Loucy (cell line): Measurements from ENCODE around the gene CAV2.

Source experiments
- H2AFZ ChIP-seq: fragments of 200-600 bp; sonication (generic); 2 replicates; pipeline ENCODE4 v1.6.0; 2016; ENCODE audit warnings: antibody characterized with exemption, mild to moderate bottlenecking, low read length, moderate library complexity
- H3F3A ChIP-seq: fragments of 200-600 bp; 2 replicates; pipeline ENCODE4 v1.6.0; 2016; ENCODE audit warnings: antibody characterized with exemption, low read depth, mild to moderate bottlenecking
- H3K27me3 ChIP-seq: fragments of 200-600 bp; sonication (generic); 2 replicates; pipeline ENCODE4 v1.6.1; 2014; ENCODE audit warnings: low read length, mild to moderate bottlenecking; ENCODE audit not compliant: insufficient read depth, poor library complexity, severe bottlenecking
- H3K36me3 ChIP-seq: fragments of 200-600 bp; sonication (generic); 2 replicates; pipeline ENCODE4 v1.6.1; 2016; ENCODE audit warnings: low read length; ENCODE audit not compliant: insufficient read depth
- H3K4me1 ChIP-seq: fragments of 200-600 bp; sonication (generic); 2 replicates; pipeline ENCODE4 v1.5.1; 2014; ENCODE audit warnings: low read length, mild to moderate bottlenecking; ENCODE audit not compliant: insufficient read depth, poor library complexity, severe bottlenecking
- H3K4me2 ChIP-seq: fragments of 200-600 bp; sonication (generic); 2 replicates; pipeline ENCODE4 v1.6.0; 2014; ENCODE audit warnings: antibody characterized with exemption, low read length, low read depth, mild to moderate bottlenecking; ENCODE audit not compliant: poor library complexity, severe bottlenecking
- H3K4me3 ChIP-seq: fragments of 200-600 bp; sonication (generic); 2 replicates; pipeline ENCODE4 v1.5.1; 2014; ENCODE audit warnings: low read length, mild to moderate bottlenecking, mixed read lengths; ENCODE audit not compliant: poor library complexity, severe bottlenecking
- H3K79me2 ChIP-seq: fragments of 200-600 bp; sonication (generic); 2 replicates; pipeline ENCODE4 v1.6.1; 2014; ENCODE audit warnings: low read length; ENCODE audit not compliant: insufficient read depth
- H3K9ac ChIP-seq: fragments of 200-600 bp; sonication (generic); 2 replicates; pipeline ENCODE4 v1.6.0; 2014; ENCODE audit warnings: mild to moderate bottlenecking, low read depth, low read length, moderate library complexity; ENCODE audit not compliant: poor library complexity, severe bottlenecking
- H3K9me2 ChIP-seq: fragments of 200-600 bp; sonication (generic); replicated peaks from 2 replicates; pipeline ENCODE4 v1.6.1; 2016; ENCODE audit warnings: low read depth, low read length, mixed read lengths
- H3K9me3 ChIP-seq: fragments of 200-600 bp; sonication (generic); 2 replicates; pipeline ENCODE4 v1.6.1; 2014; ENCODE audit warnings: mild to moderate bottlenecking, antibody characterized with exemption, low read length, low read depth; ENCODE audit not compliant: insufficient read depth
- H4K20me1 ChIP-seq: fragments of 200-600 bp; sonication (generic); 2 replicates; pipeline ENCODE4 v1.6.0; 2014; ENCODE audit warnings: antibody characterized with exemption, low read length, mild to moderate bottlenecking; ENCODE audit not compliant: insufficient read depth, poor library complexity, severe bottlenecking
- EZH2phosphoT487 ChIP-seq: fragments of 200-600 bp; IDR thresholded peaks from 2 replicates; pipeline ENCODE4 v1.6.1; 2018; ENCODE audit warnings: antibody characterized with exemption, mild to moderate bottlenecking, moderate library complexity, borderline replicate concordance
- TF ChIP-seq, protein P1 (sequence below): fragments of 200-600 bp; sonication (generic); conservative IDR thresholded peaks from 2 replicates; pipeline ENCODE4 v1.5.1; 2014; ENCODE audit warnings: mild to moderate bottlenecking, antibody characterized with exemption, low read length

Gene CAV2

DNA sequence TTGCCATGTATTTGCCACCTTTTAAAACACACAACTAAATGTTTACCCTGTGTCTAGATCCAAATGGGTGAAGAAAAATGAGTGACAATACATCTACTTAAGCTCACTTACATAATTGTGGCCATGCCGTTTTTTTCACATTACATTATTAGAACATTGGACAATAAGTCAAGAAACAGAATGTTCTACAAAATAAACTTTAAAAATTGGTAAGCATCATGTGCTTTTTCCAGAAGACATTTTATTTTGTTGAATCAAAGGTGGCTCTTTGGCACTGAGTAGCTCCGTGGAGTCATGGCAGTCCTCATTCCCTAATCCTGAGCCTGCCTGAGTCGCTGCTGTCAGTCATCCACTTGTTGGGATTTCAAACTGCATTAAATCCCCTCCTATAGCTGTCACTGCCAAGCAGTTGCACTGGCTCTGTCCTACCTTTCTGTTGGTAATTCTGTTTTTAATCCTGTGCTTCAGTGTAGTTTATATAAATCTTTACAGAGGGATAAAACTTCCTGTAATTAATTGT, 57.6 kb downstream of the CAV2 start:
- Histone ChIP-seq H3K4me2 (no peak overlapping the region), H3K79me2 (no peaks in the 10 kb centered on the region), H3K9ac (no peak overlapping the region), H3K9me3 (no peaks in the 10 kb centered on the region), H2AFZ (no peak overlapping the region), H4K20me1 (no peaks in the 10 kb centered on the region), H3K27me3 (no peaks in the 10 kb centered on the region), H3K4me3 (no peak overlapping the region), H3K9me2 (no peaks in the 10 kb centered on the region), H3F3A (no peaks in the 10 kb centered on the region), H3K36me3 (no peaks in the 10 kb centered on the region), H3K4me1 (no peaks in the 10 kb centered on the region)
- TF ChIP-seq, protein P1, sequence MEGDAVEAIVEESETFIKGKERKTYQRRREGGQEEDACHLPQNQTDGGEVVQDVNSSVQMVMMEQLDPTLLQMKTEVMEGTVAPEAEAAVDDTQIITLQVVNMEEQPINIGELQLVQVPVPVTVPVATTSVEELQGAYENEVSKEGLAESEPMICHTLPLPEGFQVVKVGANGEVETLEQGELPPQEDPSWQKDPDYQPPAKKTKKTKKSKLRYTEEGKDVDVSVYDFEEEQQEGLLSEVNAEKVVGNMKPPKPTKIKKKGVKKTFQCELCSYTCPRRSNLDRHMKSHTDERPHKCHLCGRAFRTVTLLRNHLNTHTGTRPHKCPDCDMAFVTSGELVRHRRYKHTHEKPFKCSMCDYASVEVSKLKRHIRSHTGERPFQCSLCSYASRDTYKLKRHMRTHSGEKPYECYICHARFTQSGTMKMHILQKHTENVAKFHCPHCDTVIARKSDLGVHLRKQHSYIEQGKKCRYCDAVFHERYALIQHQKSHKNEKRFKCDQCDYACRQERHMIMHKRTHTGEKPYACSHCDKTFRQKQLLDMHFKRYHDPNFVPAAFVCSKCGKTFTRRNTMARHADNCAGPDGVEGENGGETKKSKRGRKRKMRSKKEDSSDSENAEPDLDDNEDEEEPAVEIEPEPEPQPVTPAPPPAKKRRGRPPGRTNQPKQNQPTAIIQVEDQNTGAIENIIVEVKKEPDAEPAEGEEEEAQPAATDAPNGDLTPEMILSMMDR, result no peak
- no peak for TF ChIP-seq EZH2phosphoT487

DNA sequence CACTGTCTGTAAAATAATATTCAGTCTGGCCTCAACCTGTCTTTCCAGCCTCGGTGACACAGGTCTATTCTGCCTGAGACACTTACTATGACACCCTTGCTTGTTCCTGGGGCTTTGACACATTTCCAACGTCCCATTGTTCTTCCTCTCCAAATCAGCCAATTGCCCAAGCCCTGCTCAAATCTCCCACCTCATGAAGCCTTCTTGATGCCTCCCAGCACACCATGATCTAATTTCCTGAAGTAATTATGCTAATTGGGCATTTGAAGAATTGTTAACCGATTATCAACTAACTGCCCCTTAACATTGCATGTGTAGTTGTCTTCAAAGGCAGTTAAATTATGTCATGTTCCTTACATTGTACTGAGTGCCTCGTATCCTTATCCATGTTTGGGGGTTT, 58.4 kb downstream of the CAV2 start:
- no peaks in the 10 kb centered on the region for H3K36me3 ChIP-seq
- no peak overlapping the region for H3K4me3 ChIP-seq
- H4K20me1 ChIP-seq, result no peaks in the 10 kb centered on the region
- no peaks in the 10 kb centered on the region for H3K79me2 ChIP-seq
- no peak overlapping the region for H3K9ac ChIP-seq
- H3K27me3 ChIP-seq, result no peaks in the 10 kb centered on the region
- no peak for TF ChIP-seq EZH2phosphoT487
- TF ChIP-seq, protein P1, result no peak
- no peaks in the 10 kb centered on the region for H3K4me1 ChIP-seq
- H3K9me3 ChIP-seq, result no peaks in the 10 kb centered on the region
- H2AFZ ChIP-seq, result no peak overlapping the region
- H3K9me2 ChIP-seq, result no peaks in the 10 kb centered on the region
- H3K4me2 ChIP-seq, result no peak overlapping the region
- no peaks in the 10 kb centered on the region for H3F3A ChIP-seq
